Fibroblast of lung (primary cell): ENCODE measurements around the gene SLC44A4.

Experiments used
- CTCF ChIP-seq, 2 donors: IDR thresholded peaks in 1 of 2; conservative IDR thresholded peaks in 1 of 2; 1 replicate in 1 of 2; 2 replicates in 1 of 2; pipeline ENCODE4 v1.5.1; 2011 to 2012; ENCODE audit warnings: low read length in 2 of 2, control low read depth in 1 of 2, inconsistent platforms in 1 of 2, low read depth in 1 of 2, mild to moderate bottlenecking in 1 of 2
- EZH2 ChIP-seq: IDR thresholded peaks from 2 replicates; pipeline ENCODE4 v1.5.1; 2012; ENCODE audit warnings: low read length, control low read depth, mild to moderate bottlenecking; ENCODE audit errors: missing control alignments

- no peak for TF ChIP-seq EZH2
- peak; percentile 3 to 36 for TF ChIP-seq CTCF (conservative IDR thresholded peaks at IDR 0.05 in 1 of 2, IDR thresholded peaks at IDR 0.05 in 1 of 2; ENCODE audit: low read depth in 1 of 2, low read length in 2 of 2)
Observed at GRCh38 chr6:31922942-31923341, 44.1 kb upstream of the SLC44A4 start.
